Colonic mucosa (tissue), 4 donors: ENCODE results near the gene CAPN10. TPM values are rescaled to one million over a fixed set of nuclear protein-coding genes. Genes with fewer than 3 reads are reported as not detected.

ENCODE experiments used
- DNase-seq: peaks from one replicate; pipeline ENCODE4 v3.0.0-alpha.2; 2020
- H3K27ac ChIP-seq: fragments of 200-600 bp; one replicate; pipeline ENCODE4 v1.8.0; 2021
- H3K27me3 ChIP-seq: fragments of 200-600 bp; one replicate; pipeline ENCODE4 v1.8.0; 2021
- H3K36me3 ChIP-seq: fragments of 200-600 bp; one replicate; pipeline ENCODE4 v1.8.0; 2021
- H3K4me1 ChIP-seq: fragments of 200-600 bp; one replicate; pipeline ENCODE4 v1.8.0; 2021; ENCODE audit warnings: mild to moderate bottlenecking
- H3K4me3 ChIP-seq: fragments of 200-600 bp; one replicate; pipeline ENCODE4 v1.8.0; 2021
- H3K9ac ChIP-seq, 2 donors: one replicate each; pipeline ENCODE4 v1.7.0; 2013; ENCODE audit warnings: control low read depth in 2 of 2, low read depth in 2 of 2, low read length in 2 of 2
- H3K9me3 ChIP-seq: fragments of 200-600 bp; one replicate; pipeline ENCODE4 v1.8.0; 2021
- intact Hi-C: fragments of 100-400 bp; cut with DNase I; formaldehyde crosslinking; loops from one replicate; pipeline ENCODE4 v1.14.1; 2022
- total RNA-seq, 2 donors: library from RNA; stranded (reverse); fragmentation: NEBNext Ultra II Directional in 1 of 2; extraction: Animal tissue kit (Norgen Biotek cat#: 25700) in 1 of 2; gene quantifications; one replicate each; pipeline ENCODE4 v1.2.1, GENCODE V29; 2021
- TF ChIP-seq, protein P1 (sequence below): fragments of 200-600 bp; IDR thresholded peaks from one replicate; pipeline ENCODE4 v1.8.0; 2022; ENCODE audit warnings: antibody characterized with exemption, mild to moderate bottlenecking
- donor health status: healthy.
- donor health status: DM: no; HTN: no; CAD: no.
- donor health status: DM: no; HTN: no; CAD: no.

Gene CAPN10
- total RNA-seq, 2 donors from 2014 or later: 29.1 to 47.8 TPM

- no peak for DNase-seq
- Histone ChIP-seq H3K9me3 (no peaks in the 10 kb centered on the region), H3K27me3 (no peaks in the 10 kb centered on the region), H3K4me3 (no peak overlapping the region), H3K36me3 (no peaks in the 10 kb centered on the region), H3K4me1 (no peaks in the 10 kb centered on the region), H3K27ac (no peak overlapping the region), H3K9ac (no peak overlapping the region)
- TF ChIP-seq, protein P1, sequence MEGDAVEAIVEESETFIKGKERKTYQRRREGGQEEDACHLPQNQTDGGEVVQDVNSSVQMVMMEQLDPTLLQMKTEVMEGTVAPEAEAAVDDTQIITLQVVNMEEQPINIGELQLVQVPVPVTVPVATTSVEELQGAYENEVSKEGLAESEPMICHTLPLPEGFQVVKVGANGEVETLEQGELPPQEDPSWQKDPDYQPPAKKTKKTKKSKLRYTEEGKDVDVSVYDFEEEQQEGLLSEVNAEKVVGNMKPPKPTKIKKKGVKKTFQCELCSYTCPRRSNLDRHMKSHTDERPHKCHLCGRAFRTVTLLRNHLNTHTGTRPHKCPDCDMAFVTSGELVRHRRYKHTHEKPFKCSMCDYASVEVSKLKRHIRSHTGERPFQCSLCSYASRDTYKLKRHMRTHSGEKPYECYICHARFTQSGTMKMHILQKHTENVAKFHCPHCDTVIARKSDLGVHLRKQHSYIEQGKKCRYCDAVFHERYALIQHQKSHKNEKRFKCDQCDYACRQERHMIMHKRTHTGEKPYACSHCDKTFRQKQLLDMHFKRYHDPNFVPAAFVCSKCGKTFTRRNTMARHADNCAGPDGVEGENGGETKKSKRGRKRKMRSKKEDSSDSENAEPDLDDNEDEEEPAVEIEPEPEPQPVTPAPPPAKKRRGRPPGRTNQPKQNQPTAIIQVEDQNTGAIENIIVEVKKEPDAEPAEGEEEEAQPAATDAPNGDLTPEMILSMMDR: no peak
- intact Hi-C loops: no loop called here
Measured at GRCh38 chr2:240648155-240648649, 61.7 kb downstream of the CAPN10 start.

Other genes with a start within 250 kb of the CAPN10 start
- gene GPC1, start 151.1 kb upstream of the CAPN10 start, total RNA-seq: 10 to 100 TPM; 19.0 to 23.1 TPM
- gene ANKMY1, start 28.7 kb upstream of the CAPN10 start, total RNA-seq: 10 to 100 TPM; 12.3 to 18.1 TPM
- 1 to 10 TPM; 3.9 to 5.3 TPM for gene DUSP28, start 26.4 kb upstream of the CAPN10 start, total RNA-seq
- 100 to 1,000 TPM in 1 of 2 donors, 10 to 100 TPM in 1; 87.2 to 108 TPM for gene RNPEPL1, start 18.2 kb upstream of the CAPN10 start, total RNA-seq
- 10 to 100 TPM; 64.4 to 92.2 TPM for gene GPR35, start 38.7 kb downstream of the CAPN10 start, total RNA-seq
- gene AQP12B, start 96.2 kb downstream of the CAPN10 start, total RNA-seq: 1 to 10 TPM; 7.9 to 9.6 TPM
- 10 to 100 TPM in 1 of 2 donors, 1 to 10 TPM in 1; 9.0 to 20.5 TPM for gene AQP12A, start 105.1 kb downstream of the CAPN10 start, total RNA-seq
- gene KIF1A, start 233.5 kb downstream of the CAPN10 start, total RNA-seq: 1 to 10 TPM; 1.9 to 4.3 TPM